Body of pancreas (tissue), 4 donors: ENCODE results near the gene DLG1. TPM values are rescaled to one million over a fixed set of nuclear protein-coding genes. Genes with fewer than 3 reads are reported as not detected.

Experiments used
- ATAC-seq: fragments of 150-250 bp; one replicate; pipeline ENCODE4 v1.9.1; 2016
- DNase-seq, 4 donors: peaks; one replicate each; pipeline ENCODE4 v3.0.0-alpha.2; 2019
- H3K27ac ChIP-seq, 4 donors: fragments of 200-600 bp; sonication (generic); 1 replicate in 3 of 4; 2 replicates in 1 of 4; pipeline versions ENCODE4 v1.5.1 to v1.6.1; 2016 to 2019; ENCODE audit warnings: mild to moderate bottlenecking in 1 of 4, mixed read lengths in 1 of 4, moderate library complexity in 1 of 4
- H3K27me3 ChIP-seq, 2 donors: fragments of 200-600 bp; sonication (generic); one replicate each; pipeline ENCODE4 v1.6.0; 2016; ENCODE audit warnings: mild to moderate bottlenecking in 1 of 2
- H3K36me3 ChIP-seq, 2 donors: fragments of 200-600 bp; sonication (generic); replicated peaks in 1 of 2; 2 replicates each; pipeline ENCODE4 v1.5.1; 2016; ENCODE audit warnings: low read depth in 2 of 2; ENCODE audit not compliant: insufficient read depth in 1 of 2
- H3K4me1 ChIP-seq: fragments of 200-600 bp; sonication (generic); one replicate; pipeline ENCODE4 v1.6.0; 2016
- H3K4me3 ChIP-seq, 2 donors: fragments of 200-600 bp; sonication (generic); 1 replicate in 1 of 2; 2 replicates in 1 of 2; pipeline ENCODE4 v1.5.1; 2016 to 2019
- H3K9me3 ChIP-seq, 3 donors: fragments of 200-600 bp; sonication (generic); 1 replicate in 2 of 3; 2 replicates in 1 of 3; pipeline ENCODE4 v1.5.1; 2016
- CTCF ChIP-seq, 7 experiments: fragments of 450-650 bp in 4 of 7; fragments of 200-600 bp in 3 of 7; sonication (generic) in 3 of 7; IDR thresholded peaks; one replicate each; pipeline ENCODE4 v1.5.1; 2016 to 2019; ENCODE audit warnings: antibody characterized with exemption in 7 of 7
- POLR2A ChIP-seq, 3 donors: fragments of 450-650 bp; IDR thresholded peaks; one replicate each; pipeline ENCODE4 v1.6.1; 2016; ENCODE audit warnings: antibody characterized with exemption in 3 of 3, mild to moderate bottlenecking in 2 of 3
- WGBS, 2 donors: methylation state at CpG; one replicate each; pipeline ENCODE4 v1.1.5; 2017; 5-methylcytosine and 5-hydroxymethylcytosine counted together
- intact Hi-C: fragments of 100-400 bp; cut with DNase I; formaldehyde crosslinking; loops from one replicate; pipeline ENCODE4 v1.15.1; 2023
- total RNA-seq, 2 donors: library from RNA; depleted of rRNA; stranded (reverse); fragments of >200 nt; gene quantifications; one replicate each; pipeline ENCODE4 v1.1.0, GENCODE V29; 2016

The DLG1 gene
- total RNA-seq, 2 donors from 2014 or later = 45.8 to 48.8 TPM

GRCh38 chr3:197222937-197223370 is 75.5 kb downstream of the DLG1 start:
- no peaks in the 10 kb centered on the region for H3K36me3 ChIP-seq
- no peaks in the 10 kb centered on the region for H3K9me3 ChIP-seq
- no peak for TF ChIP-seq POLR2A (IDR thresholded peaks at IDR 0.05)
- TF ChIP-seq CTCF (IDR thresholded peaks at IDR 0.05) = no peak
- peaks cover 6% of the 10 kb centered on the region for H3K4me1 ChIP-seq
- H3K27me3 ChIP-seq = no peaks in the 10 kb centered on the region
- no peak overlapping the region for H3K4me3 ChIP-seq
- WGBS, 2 donors = 46 to 48% methylated on average over 5 of the region's 5 CpGs
- intact Hi-C loops = no loop called here
- no peak overlapping the region for H3K27ac ChIP-seq
- DNase-seq = no peak
- no peak for ATAC-seq

GRCh38 chr3:197219619-197220018 is 78.8 kb downstream of the DLG1 start:
- H3K9me3 ChIP-seq = no peaks in the 10 kb centered on the region
- H3K4me3 ChIP-seq = no peak overlapping the region
- ATAC-seq = no peak
- no peaks in the 10 kb centered on the region for H3K36me3 ChIP-seq
- H3K4me1 ChIP-seq = peaks cover 10% of the 10 kb centered on the region
- no peaks in the 10 kb centered on the region for H3K27me3 ChIP-seq
- WGBS, 2 donors = 81 to 88% methylated on average over 6 of the region's 6 CpGs
- intact Hi-C loops = no loop called here
- H3K27ac ChIP-seq = no peak overlapping the region
- TF ChIP-seq CTCF (IDR thresholded peaks at IDR 0.05) (no peak), POLR2A (IDR thresholded peaks at IDR 0.05) (no peak)
- DNase-seq = no peak

GRCh38 chr3:197218210-197218609 is 80.2 kb downstream of the DLG1 start:
- WGBS, 2 donors = 76 to 78% methylated on average over 3 of the region's 3 CpGs
- Histone ChIP-seq H3K36me3 (no peaks in the 10 kb centered on the region), H3K27me3 (no peaks in the 10 kb centered on the region), H3K4me3 (no peak overlapping the region), H3K27ac (no peak overlapping the region), H3K4me1 (peaks cover 10% of the 10 kb centered on the region), H3K9me3 (no peaks in the 10 kb centered on the region)
- intact Hi-C loops = no loop called here
- ATAC-seq (no peak), DNase-seq (no peak)
- TF ChIP-seq POLR2A (IDR thresholded peaks at IDR 0.05) = no peak
- TF ChIP-seq CTCF (IDR thresholded peaks at IDR 0.05) = no peak

GRCh38 chr3:197216914-197217313 is 81.5 kb downstream of the DLG1 start:
- Histone ChIP-seq H3K9me3 (no peaks in the 10 kb centered on the region), H3K27ac (no peak overlapping the region), H3K36me3 (no peaks in the 10 kb centered on the region), H3K4me1 (peaks cover 10% of the 10 kb centered on the region), H3K27me3 (no peaks in the 10 kb centered on the region), H3K4me3 (no peak overlapping the region)
- intact Hi-C loops = no loop called here
- DNase-seq (no peak), ATAC-seq (no peak)
- TF ChIP-seq CTCF (IDR thresholded peaks at IDR 0.05) (no peak), POLR2A (IDR thresholded peaks at IDR 0.05) (no peak)
- 90 to 91% methylated on average over 4 of the region's 4 CpGs for WGBS, 2 donors

GRCh38 chr3:197216169-197216860 is 82.1 kb downstream of the DLG1 start:
- ATAC-seq (no peak), DNase-seq (no peak)
- Histone ChIP-seq H3K27ac (no peak overlapping the region), H3K27me3 (no peaks in the 10 kb centered on the region), H3K36me3 (no peaks in the 10 kb centered on the region), H3K9me3 (no peaks in the 10 kb centered on the region), H3K4me3 (no peak overlapping the region), H3K4me1 (peaks cover 10% of the 10 kb centered on the region)
- intact Hi-C loops = no loop called here
- 43 to 52% methylated on average over 5 of the region's 5 CpGs for WGBS, 2 donors
- TF ChIP-seq POLR2A (IDR thresholded peaks at IDR 0.05) = no peak
- TF ChIP-seq CTCF (IDR thresholded peaks at IDR 0.05) = no peak
